ENCODE results near the gene OR5D16.
"Not testable (repeated sequence)": the region's sequence is repeated elsewhere in the genome, so short reads cannot be mapped to it uniquely, and the experiment has no call there.

OR5D16 gene

GRCh38 chr11:55838452-55838851 is at the start of gene OR5D16:
Gene OR5D16, plus strand, starts transcription at chr11:55838752. Its CDS starts 0 bp downstream, at chr11:55838752.
- DNase-seq (ENCODE audit: low read depth in 2 of 2), result no peak

GRCh38 chr11:55791606-55792005 is 46.9 kb upstream of the OR5D16 start:
- no peak for DNase-seq (ENCODE audit: low read depth in 2 of 2)

- DNase-seq (ENCODE audit: low read depth in 2 of 2), result no peak
Observed at GRCh38 chr11:55793321-55793720, 45.2 kb upstream of the OR5D16 start.

GRCh38 chr11:55795256-55795655 is 43.3 kb upstream of the OR5D16 start, which contains the start of gene OR5D14:
Gene OR5D14, plus strand, starts transcription at chr11:55795556. Its CDS starts 0 bp downstream, at chr11:55795556.
- DNase-seq (ENCODE audit: low read depth in 2 of 2), result no peak

- DNase-seq (ENCODE audit: low read depth in 2 of 2), result no peak
Observed at GRCh38 chr11:55806248-55806647, 32.3 kb upstream of the OR5D16 start.

GRCh38 chr11:55811067-55811466 is 27.5 kb upstream of the OR5D16 start, which contains the start of gene OR5L1:
Gene OR5L1, plus strand, starts transcription at chr11:55811367. Its CDS starts 100 bp downstream, at chr11:55811467.
- DNase-seq (ENCODE audit: low read depth in 2 of 2), result no peak

- no peak for DNase-seq (ENCODE audit: low read depth in 2 of 2)
Observed at GRCh38 chr11:55819330-55819729, 19.2 kb upstream of the OR5D16 start, which contains the start of gene OR5D18. Gene OR5D18, plus strand, starts transcription at chr11:55819630. Its CDS starts 0 bp downstream, at chr11:55819630.

- no peak for DNase-seq (ENCODE audit: low read depth in 2 of 2)
Observed at GRCh38 chr11:55826919-55827318, 11.6 kb upstream of the OR5D16 start, which contains the start of gene OR5L2. Gene OR5L2, plus strand, starts transcription at chr11:55827219. Its CDS starts 0 bp downstream, at chr11:55827219.

- no peak for DNase-seq (ENCODE audit: low read depth in 2 of 2)
Observed at GRCh38 chr11:55847453-55847852, 8.9 kb downstream of the OR5D16 start.

GRCh38 chr11:55849037-55849436 is 10.5 kb downstream of the OR5D16 start:
- DNase-seq (ENCODE audit: low read depth in 2 of 2), result no peak

GRCh38 chr11:55852141-55852540 is 13.6 kb downstream of the OR5D16 start:
- no peak for DNase-seq (ENCODE audit: low read depth in 2 of 2)

- DNase-seq (ENCODE audit: low read depth in 2 of 2), result no peak
Observed at GRCh38 chr11:55854704-55855103, 16.2 kb downstream of the OR5D16 start.

GRCh38 chr11:55867354-55867753 is 28.8 kb downstream of the OR5D16 start:
- not testable (repeated sequence) for DNase-seq (ENCODE audit: low read depth in 2 of 2)

GRCh38 chr11:55872731-55873130 is 34.2 kb downstream of the OR5D16 start:
- DNase-seq (ENCODE audit: low read depth in 2 of 2), result not testable (repeated sequence)

- not testable (repeated sequence) for DNase-seq (ENCODE audit: low read depth in 2 of 2)
Observed at GRCh38 chr11:55873146-55873545, 34.6 kb downstream of the OR5D16 start.

- DNase-seq (ENCODE audit: low read depth in 2 of 2), result not testable (repeated sequence)
Observed at GRCh38 chr11:55882997-55883396, 44.4 kb downstream of the OR5D16 start, which contains the start of gene TRIM51. Gene TRIM51, plus strand, starts transcription at chr11:55883297. Its CDS starts 2,132 bp downstream, at chr11:55885429.

GRCh38 chr11:55884995-55885394 is 46.4 kb downstream of the OR5D16 start:
- DNase-seq (ENCODE audit: low read depth in 2 of 2), result not testable (repeated sequence)

GRCh38 chr11:55885481-55885880 is 46.9 kb downstream of the OR5D16 start:
- DNase-seq (ENCODE audit: low read depth in 2 of 2), result not testable (repeated sequence)

Measured in stimulated activated CD8-positive, alpha-beta memory T cell treated with anti-CD3 and anti-CD28 coated beads, Interleukin-7, amount 100 ng/mL, for 1 hour (primary cell).